Duodenal mucosa (tissue), 2 donors: ENCODE results near the gene ZCCHC10.
"Not testable (repeated sequence)": the region's sequence is repeated elsewhere in the genome, so short reads cannot be mapped to it uniquely, and the experiment has no call there.

Experiments used
- H3K27ac ChIP-seq: one replicate; pipeline ENCODE4 v1.7.0; 2013; ENCODE audit warnings: low read depth, low read length
- H3K27me3 ChIP-seq, 2 donors: one replicate each; pipeline ENCODE4 v1.7.0; 2013; ENCODE audit warnings: low read length in 2 of 2, control low read depth in 1 of 2; ENCODE audit not compliant: insufficient read depth in 2 of 2, control insufficient read depth in 1 of 2
- H3K36me3 ChIP-seq, 2 donors: one replicate each; pipeline ENCODE4 v1.7.0; 2013; ENCODE audit warnings: low read length in 2 of 2, control low read depth in 1 of 2; ENCODE audit not compliant: insufficient read depth in 2 of 2, control insufficient read depth in 1 of 2
- H3K4me1 ChIP-seq, 2 donors: one replicate each; pipeline ENCODE4 v1.7.0; 2013; ENCODE audit warnings: low read length in 2 of 2, control low read depth in 1 of 2; ENCODE audit not compliant: insufficient read depth in 2 of 2, control insufficient read depth in 1 of 2
- H3K4me3 ChIP-seq, 2 donors: one replicate each; pipeline ENCODE4 v1.7.0; 2013; ENCODE audit warnings: low read length in 2 of 2, low read depth in 1 of 2
- H3K9ac ChIP-seq, 2 donors: one replicate each; pipeline ENCODE4 v1.7.0; 2013; ENCODE audit warnings: low read length in 2 of 2, low read depth in 1 of 2
- H3K9me3 ChIP-seq, 2 donors: one replicate each; pipeline ENCODE4 v1.7.0; 2013; ENCODE audit warnings: low read length in 2 of 2, control low read depth in 1 of 2; ENCODE audit not compliant: control insufficient read depth in 1 of 2

The ZCCHC10 gene

GRCh38 chr5:132961887-132962286, 64.5 kb downstream of the ZCCHC10 start:
- Histone ChIP-seq H3K27me3 (no peaks in the 10 kb centered on the region), H3K9me3 (no peaks in the 10 kb centered on the region), H3K9ac (peak overlapping the region; percentile 65 to 100), H3K4me3 (peak overlapping the region; percentile 78 to 85), H3K27ac (peak overlapping the region; percentile 98), H3K36me3 (no peaks in the 10 kb centered on the region), H3K4me1 (peaks cover 6 to 14% of the 10 kb centered on the region in 2 donors)

DNA sequence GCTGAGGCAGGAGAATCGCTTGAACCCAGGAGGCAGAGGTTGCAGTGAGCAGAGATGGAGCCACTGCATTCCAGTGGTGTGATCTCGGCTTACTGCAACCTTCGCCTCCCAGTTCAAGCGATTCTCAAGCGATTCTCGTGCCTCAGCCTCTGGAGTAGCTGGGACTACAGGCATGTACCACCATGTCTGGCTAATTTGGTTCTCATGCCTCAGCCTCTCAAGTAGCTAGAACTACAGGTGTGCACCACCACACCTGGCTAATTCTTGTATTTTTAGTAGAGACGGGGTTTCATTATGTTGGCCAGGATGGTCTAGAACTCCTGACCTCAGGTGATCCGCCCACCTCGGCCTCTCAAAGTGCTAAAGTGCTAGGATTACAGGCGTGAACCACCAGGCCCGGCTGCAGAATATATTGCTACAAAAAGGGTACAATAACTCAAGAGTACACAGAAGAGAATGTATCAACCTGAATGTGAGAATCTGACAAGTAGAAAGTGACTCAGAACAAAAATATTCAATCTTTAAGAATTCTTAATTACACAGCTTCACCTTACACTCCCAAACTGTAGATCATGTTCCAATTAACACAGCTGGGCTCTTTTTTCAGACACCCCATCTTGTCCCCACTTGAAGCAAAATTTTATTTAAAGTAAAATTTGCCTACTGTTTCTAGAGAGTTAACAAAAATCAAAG, 65.1 kb downstream of the ZCCHC10 start:
- H3K9me3 ChIP-seq, H3K36me3 ChIP-seq, H3K27ac ChIP-seq, H3K27me3 ChIP-seq: not testable (repeated sequence)
- Histone ChIP-seq H3K9ac (peak overlapping the region; percentile 65 to 100), H3K4me3 (peak overlapping the region; percentile 78 to 85), H3K4me1 (peaks cover 6 to 14% of the 10 kb centered on the region in 2 donors)

DNA sequence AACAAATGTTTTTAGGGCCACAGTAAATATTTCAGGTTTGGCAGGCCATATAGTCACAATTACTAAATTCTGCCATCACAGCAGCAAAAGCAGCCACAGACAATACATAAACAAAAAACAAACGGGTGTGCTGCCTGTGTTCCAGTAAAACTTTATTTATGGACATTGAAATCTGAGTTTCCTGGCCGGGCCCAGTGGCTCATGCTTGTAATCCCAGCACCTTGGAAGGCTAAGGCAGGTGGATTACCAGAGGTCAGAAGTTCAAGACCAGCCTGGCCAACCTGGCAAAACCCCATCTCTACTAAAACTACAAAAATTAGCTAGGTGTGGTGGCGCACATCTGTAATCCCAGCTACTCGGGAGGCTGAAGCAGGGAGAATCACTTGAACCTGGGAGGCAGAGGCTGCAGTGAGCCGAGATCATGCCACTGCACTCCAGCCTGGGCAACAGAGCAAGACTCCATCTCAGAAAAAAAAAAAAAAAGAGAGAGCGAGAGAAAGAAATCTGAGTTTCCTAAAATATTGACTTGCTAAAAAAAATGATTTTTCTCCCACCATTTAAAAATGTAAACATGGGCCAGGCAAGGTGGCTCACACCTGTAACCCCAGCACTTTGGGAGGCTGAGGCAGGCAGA, 70.1 kb downstream of the ZCCHC10 start:
- H3K27me3 ChIP-seq, H3K27ac ChIP-seq, H3K4me1 ChIP-seq, H3K9me3 ChIP-seq, H3K9ac ChIP-seq, H3K4me3 ChIP-seq: not testable (repeated sequence)
- peaks cover 4 to 13% of the 10 kb centered on the region in 2 donors for H3K36me3 ChIP-seq

GRCh38 chr5:132953710-132954109, 72.6 kb downstream of the ZCCHC10 start:
- H3K9ac ChIP-seq, result no peak overlapping the region
- peaks cover 4 to 13% of the 10 kb centered on the region in 2 donors for H3K36me3 ChIP-seq
- H3K4me3 ChIP-seq, result no peak overlapping the region
- no peaks in the 10 kb centered on the region for H3K9me3 ChIP-seq
- no peak overlapping the region for H3K27ac ChIP-seq
- H3K27me3 ChIP-seq, result no peaks in the 10 kb centered on the region
- H3K4me1 ChIP-seq, result peaks cover 2 to 3% of the 10 kb centered on the region in 2 donors

GRCh38 chr5:132952829-132953228, 73.5 kb downstream of the ZCCHC10 start:
- Histone ChIP-seq H3K4me3 (no peak overlapping the region), H3K4me1 (peaks cover 0 to 3% of the 10 kb centered on the region in 2 donors), H3K27me3 (no peaks in the 10 kb centered on the region), H3K9ac (no peak overlapping the region), H3K36me3 (peaks cover 4 to 13% of the 10 kb centered on the region in 2 donors), H3K27ac (no peak overlapping the region), H3K9me3 (no peaks in the 10 kb centered on the region)

- H3K36me3 ChIP-seq, result peaks cover 4 to 13% of the 10 kb centered on the region in 2 donors
- no peak overlapping the region for H3K4me3 ChIP-seq
- H3K9me3 ChIP-seq, result no peaks in the 10 kb centered on the region
- no peaks in the 10 kb centered on the region for H3K27me3 ChIP-seq
- H3K4me1 ChIP-seq, result peaks cover 0 to 3% of the 10 kb centered on the region in 2 donors
- no peak overlapping the region for H3K9ac ChIP-seq
- no peak overlapping the region for H3K27ac ChIP-seq
Measured at GRCh38 chr5:132951897-132952296, 74.5 kb downstream of the ZCCHC10 start.

DNA sequence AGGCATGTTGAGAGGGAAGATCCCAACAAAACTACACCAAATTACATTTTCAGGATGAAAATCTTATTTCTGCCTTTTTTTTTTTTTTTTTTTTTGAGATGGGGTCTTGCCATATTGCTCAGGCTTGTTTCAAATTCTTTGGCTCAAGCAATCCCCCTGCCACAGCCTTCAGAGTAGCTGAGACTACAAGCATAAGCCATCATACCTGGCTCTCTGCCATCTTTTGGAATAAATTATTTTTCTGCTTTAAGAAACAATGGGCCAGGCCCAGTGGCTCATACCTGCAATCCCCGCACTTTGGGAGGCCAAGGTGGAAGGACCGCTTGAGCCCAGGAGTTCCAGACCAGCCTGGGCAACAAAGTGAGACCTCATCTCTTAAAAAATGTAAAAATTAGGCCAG, 77.2 kb downstream of the ZCCHC10 start:
- H3K4me1 ChIP-seq, result no peaks in the 10 kb centered on the region
- no peak overlapping the region for H3K9ac ChIP-seq
- peaks cover 0 to 3% of the 10 kb centered on the region in 2 donors for H3K36me3 ChIP-seq
- H3K27me3 ChIP-seq, result no peaks in the 10 kb centered on the region
- no peak overlapping the region for H3K4me3 ChIP-seq
- no peaks in the 10 kb centered on the region for H3K9me3 ChIP-seq
- H3K27ac ChIP-seq, result no peak overlapping the region

DNA sequence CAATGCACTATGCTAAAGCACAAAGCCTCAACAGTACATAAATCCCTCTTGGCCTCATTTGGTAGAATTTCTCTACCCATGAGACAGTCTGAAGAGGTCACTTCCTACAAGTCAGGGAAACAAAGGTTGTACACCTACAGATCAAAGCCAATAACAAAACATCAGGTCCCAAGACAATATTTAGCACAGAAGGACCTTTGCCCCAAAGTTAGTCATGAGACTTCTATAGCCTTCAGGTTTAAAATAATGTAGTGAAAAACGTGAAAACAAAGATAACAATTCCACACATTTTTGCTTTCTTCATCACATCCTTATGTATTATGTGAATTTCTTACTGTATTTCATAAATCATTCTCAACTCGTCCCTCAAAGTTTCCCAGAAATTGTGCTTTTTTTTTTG, 78.7 kb downstream of the ZCCHC10 start:
- Histone ChIP-seq H3K4me1 (no peaks in the 10 kb centered on the region), H3K9me3 (no peaks in the 10 kb centered on the region), H3K27ac (no peak overlapping the region), H3K27me3 (no peaks in the 10 kb centered on the region), H3K4me3 (no peak overlapping the region), H3K36me3 (peaks cover 5% of the 10 kb centered on the region in 2 donors), H3K9ac (no peak overlapping the region)
